ENCODE measurements around the gene HIRA. TPM values are rescaled to one million over a fixed set of nuclear protein-coding genes. Genes with fewer than 3 reads are reported as not detected.

Gene HIRA
- polyA plus RNA-seq, 1 donor from 2014 or later, result 38.1 TPM

DNA sequence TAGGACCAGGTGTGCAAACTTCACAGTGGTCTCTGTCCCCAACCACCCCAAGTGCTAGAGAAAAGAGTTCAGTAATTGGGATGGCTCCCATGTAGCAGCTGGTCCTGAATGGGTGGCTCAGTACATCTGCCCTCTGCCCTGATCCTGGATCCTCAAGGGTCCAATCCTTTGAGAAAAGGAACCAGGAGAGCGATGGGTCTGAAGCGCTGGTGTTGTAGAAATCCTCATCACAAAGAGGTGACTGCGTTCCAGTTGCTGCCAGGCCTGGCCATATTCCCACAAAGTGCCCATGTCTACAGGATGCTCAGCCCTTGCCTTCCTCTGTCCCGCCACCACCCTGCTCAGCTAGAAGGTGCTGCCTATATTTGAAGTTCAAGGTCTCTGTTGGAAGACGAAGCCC, 22.2 kb upstream of the HIRA start:
- Histone ChIP-seq H3K27me3 (ENCODE audit: insufficient read depth, low read depth, low read length) (no peaks in the 10 kb centered on the region), H3K27ac (ENCODE audit: low read length) (no peak overlapping the region), H3K9ac (ENCODE audit: low read length) (no peak overlapping the region), H3K4me3 (ENCODE audit: low read length) (no peak overlapping the region), H3K79me2 (replicated peaks; ENCODE audit: insufficient read depth, low read length) (peaks cover 3% of the 10 kb centered on the region), H4K20me1 (ENCODE audit: insufficient read depth) (no peaks in the 10 kb centered on the region), H3K4me2 (ENCODE audit: low read length) (no peak overlapping the region), H3K9me2 (ENCODE audit: insufficient read depth, low read length) (no peaks in the 10 kb centered on the region), H3F3A (ENCODE audit: insufficient read depth, low read length, poor library complexity, severe bottlenecking) (no peaks in the 10 kb centered on the region), H2AFZ (ENCODE audit: low read depth, low read length) (no peak overlapping the region), H3K36me3 (ENCODE audit: insufficient read depth, low read length) (peaks cover 9% of the 10 kb centered on the region), H3K9me3 (ENCODE audit: low read length) (no peaks in the 10 kb centered on the region)
- TF ChIP-seq EP300 (conservative IDR thresholded peaks at IDR 0.05; ENCODE audit: poor library complexity, severe bottlenecking) (no peak), MXI1 (conservative IDR thresholded peaks at IDR 0.05; ENCODE audit: poor library complexity, severe bottlenecking) (no peak), SMC3 (conservative IDR thresholded peaks at IDR 0.05; ENCODE audit: poor library complexity) (no peak), POLR2AphosphoS5 (IDR thresholded peaks at IDR 0.05) (no peak), RAD21 (conservative IDR thresholded peaks at IDR 0.05) (no peak), TAF1 (IDR thresholded peaks at IDR 0.05; ENCODE audit: low read depth) (no peak)
- TF ChIP-seq, protein P1, sequence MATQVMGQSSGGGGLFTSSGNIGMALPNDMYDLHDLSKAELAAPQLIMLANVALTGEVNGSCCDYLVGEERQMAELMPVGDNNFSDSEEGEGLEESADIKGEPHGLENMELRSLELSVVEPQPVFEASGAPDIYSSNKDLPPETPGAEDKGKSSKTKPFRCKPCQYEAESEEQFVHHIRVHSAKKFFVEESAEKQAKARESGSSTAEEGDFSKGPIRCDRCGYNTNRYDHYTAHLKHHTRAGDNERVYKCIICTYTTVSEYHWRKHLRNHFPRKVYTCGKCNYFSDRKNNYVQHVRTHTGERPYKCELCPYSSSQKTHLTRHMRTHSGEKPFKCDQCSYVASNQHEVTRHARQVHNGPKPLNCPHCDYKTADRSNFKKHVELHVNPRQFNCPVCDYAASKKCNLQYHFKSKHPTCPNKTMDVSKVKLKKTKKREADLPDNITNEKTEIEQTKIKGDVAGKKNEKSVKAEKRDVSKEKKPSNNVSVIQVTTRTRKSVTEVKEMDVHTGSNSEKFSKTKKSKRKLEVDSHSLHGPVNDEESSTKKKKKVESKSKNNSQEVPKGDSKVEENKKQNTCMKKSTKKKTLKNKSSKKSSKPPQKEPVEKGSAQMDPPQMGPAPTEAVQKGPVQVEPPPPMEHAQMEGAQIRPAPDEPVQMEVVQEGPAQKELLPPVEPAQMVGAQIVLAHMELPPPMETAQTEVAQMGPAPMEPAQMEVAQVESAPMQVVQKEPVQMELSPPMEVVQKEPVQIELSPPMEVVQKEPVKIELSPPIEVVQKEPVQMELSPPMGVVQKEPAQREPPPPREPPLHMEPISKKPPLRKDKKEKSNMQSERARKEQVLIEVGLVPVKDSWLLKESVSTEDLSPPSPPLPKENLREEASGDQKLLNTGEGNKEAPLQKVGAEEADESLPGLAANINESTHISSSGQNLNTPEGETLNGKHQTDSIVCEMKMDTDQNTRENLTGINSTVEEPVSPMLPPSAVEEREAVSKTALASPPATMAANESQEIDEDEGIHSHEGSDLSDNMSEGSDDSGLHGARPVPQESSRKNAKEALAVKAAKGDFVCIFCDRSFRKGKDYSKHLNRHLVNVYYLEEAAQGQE (IDR thresholded peaks at IDR 0.05; ENCODE audit: borderline replicate concordance), result no peak
- TF ChIP-seq, protein P2, sequence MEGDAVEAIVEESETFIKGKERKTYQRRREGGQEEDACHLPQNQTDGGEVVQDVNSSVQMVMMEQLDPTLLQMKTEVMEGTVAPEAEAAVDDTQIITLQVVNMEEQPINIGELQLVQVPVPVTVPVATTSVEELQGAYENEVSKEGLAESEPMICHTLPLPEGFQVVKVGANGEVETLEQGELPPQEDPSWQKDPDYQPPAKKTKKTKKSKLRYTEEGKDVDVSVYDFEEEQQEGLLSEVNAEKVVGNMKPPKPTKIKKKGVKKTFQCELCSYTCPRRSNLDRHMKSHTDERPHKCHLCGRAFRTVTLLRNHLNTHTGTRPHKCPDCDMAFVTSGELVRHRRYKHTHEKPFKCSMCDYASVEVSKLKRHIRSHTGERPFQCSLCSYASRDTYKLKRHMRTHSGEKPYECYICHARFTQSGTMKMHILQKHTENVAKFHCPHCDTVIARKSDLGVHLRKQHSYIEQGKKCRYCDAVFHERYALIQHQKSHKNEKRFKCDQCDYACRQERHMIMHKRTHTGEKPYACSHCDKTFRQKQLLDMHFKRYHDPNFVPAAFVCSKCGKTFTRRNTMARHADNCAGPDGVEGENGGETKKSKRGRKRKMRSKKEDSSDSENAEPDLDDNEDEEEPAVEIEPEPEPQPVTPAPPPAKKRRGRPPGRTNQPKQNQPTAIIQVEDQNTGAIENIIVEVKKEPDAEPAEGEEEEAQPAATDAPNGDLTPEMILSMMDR (IDR thresholded peaks at IDR 0.05; ENCODE audit: poor library complexity, severe bottlenecking), result no peak

DNA sequence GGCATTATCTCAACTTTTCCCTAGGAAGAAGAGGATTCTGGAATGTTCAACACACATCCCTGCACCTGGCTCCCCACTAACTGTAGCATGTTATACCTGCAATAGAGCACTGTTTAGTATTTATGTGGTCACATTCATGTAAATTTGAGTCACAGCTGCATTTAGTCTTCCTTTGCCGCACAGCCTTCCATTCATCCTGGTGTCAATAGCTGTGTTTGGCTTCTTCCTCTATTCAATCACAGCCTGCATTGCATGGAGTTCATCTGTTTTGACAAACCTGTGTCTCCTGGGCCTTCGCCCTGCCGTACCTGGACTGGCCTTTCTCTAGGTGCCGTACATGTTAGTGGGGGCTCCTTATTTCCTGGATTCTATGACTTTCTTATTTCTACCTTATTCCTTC, 20.0 kb upstream of the HIRA start:
- Histone ChIP-seq H3F3A (ENCODE audit: insufficient read depth, low read length, poor library complexity, severe bottlenecking) (no peaks in the 10 kb centered on the region), H3K36me3 (ENCODE audit: insufficient read depth, low read length) (peaks cover 9% of the 10 kb centered on the region), H3K27ac (ENCODE audit: low read length) (no peak overlapping the region), H3K27me3 (ENCODE audit: insufficient read depth, low read depth, low read length) (no peaks in the 10 kb centered on the region), H3K79me2 (replicated peaks; ENCODE audit: insufficient read depth, low read length) (peaks cover 16% of the 10 kb centered on the region), H3K4me3 (ENCODE audit: low read length) (no peak overlapping the region), H3K9ac (ENCODE audit: low read length) (no peak overlapping the region), H4K20me1 (ENCODE audit: insufficient read depth) (no peaks in the 10 kb centered on the region), H3K4me2 (ENCODE audit: low read length) (no peak overlapping the region), H2AFZ (ENCODE audit: low read depth, low read length) (no peak overlapping the region), H3K9me3 (ENCODE audit: low read length) (no peaks in the 10 kb centered on the region), H3K9me2 (ENCODE audit: insufficient read depth, low read length) (no peaks in the 10 kb centered on the region)
- TF ChIP-seq TAF1 (IDR thresholded peaks at IDR 0.05; ENCODE audit: low read depth) (no peak), EZH2 (IDR thresholded peaks at IDR 0.05; ENCODE audit: borderline replicate concordance, insufficient read depth, low read length, poor library complexity, severe bottlenecking) (no peak), EP300 (conservative IDR thresholded peaks at IDR 0.05; ENCODE audit: poor library complexity, severe bottlenecking) (no peak), MXI1 (conservative IDR thresholded peaks at IDR 0.05; ENCODE audit: poor library complexity, severe bottlenecking) (no peak), RAD21 (conservative IDR thresholded peaks at IDR 0.05) (no peak), POLR2AphosphoS5 (IDR thresholded peaks at IDR 0.05) (no peak), SMC3 (conservative IDR thresholded peaks at IDR 0.05; ENCODE audit: poor library complexity) (no peak)
- TF ChIP-seq, protein P2 (IDR thresholded peaks at IDR 0.05; ENCODE audit: poor library complexity, severe bottlenecking), result no peak
- TF ChIP-seq, protein P1 (IDR thresholded peaks at IDR 0.05; ENCODE audit: borderline replicate concordance), result no peak

Data from neural cell (in vitro differentiated cells).